Measurements from ENCODE around the gene SLX4IP.

SLX4IP gene

DNA sequence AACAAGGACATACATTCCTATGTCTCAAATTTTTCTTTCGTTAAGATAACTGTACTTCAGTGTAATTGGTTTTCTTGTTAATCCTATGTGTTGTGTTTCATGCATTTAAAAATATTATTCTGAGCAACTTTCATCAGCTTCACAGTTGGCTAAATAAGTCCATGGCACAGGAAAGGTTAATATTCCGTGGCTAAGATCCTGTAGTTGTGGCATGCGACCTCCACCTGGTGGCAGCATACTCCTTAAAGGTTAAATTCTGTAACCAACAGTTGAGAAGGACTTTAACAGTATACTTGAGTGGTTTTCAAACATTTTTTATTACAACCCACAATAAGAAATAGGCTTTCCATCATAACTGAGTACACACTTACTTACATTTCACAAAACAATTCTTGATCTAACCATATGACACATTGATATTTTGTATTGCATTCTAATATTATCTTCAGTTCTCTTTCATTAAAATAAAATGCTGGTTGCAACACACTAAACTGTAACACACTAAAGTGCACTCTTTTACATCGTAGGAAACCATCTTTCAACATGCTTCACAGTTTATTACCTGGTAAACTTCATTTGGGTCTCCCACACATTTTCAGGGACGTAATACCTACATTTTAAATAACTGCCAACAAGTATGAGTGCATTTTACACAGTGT lies 118.3 kb downstream of the SLX4IP start:
- DNase-seq, result peak; percentile 73

GRCh38 chr20:10554285-10554684 lies 119.2 kb downstream of the SLX4IP start:
- DNase-seq, result no peak

- DNase-seq, result no peak
Measured at GRCh38 chr20:10555393-10555792, 120.3 kb downstream of the SLX4IP start.

DNA sequence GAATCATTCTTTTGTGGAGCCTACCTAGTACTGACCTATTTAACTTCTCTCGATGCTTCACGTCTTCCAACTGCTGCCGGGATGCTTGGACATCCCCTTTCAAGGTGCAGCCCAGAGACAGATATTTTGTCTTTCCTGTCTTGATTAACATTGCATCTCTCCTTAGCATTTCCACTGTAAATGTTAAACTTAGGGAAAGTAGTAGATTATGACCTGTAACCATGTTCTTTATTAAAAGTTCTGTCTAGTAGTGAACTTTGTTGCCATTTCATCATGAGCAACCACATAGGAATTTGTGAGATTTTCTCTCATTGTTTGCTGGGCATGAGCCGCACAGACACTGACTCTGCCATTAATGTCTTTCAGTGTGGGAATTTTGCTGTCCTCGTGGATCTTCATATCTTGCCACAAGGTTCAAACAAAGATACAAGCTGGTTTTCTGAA lies 120.8 kb downstream of the SLX4IP start:
- no peak for DNase-seq

DNA sequence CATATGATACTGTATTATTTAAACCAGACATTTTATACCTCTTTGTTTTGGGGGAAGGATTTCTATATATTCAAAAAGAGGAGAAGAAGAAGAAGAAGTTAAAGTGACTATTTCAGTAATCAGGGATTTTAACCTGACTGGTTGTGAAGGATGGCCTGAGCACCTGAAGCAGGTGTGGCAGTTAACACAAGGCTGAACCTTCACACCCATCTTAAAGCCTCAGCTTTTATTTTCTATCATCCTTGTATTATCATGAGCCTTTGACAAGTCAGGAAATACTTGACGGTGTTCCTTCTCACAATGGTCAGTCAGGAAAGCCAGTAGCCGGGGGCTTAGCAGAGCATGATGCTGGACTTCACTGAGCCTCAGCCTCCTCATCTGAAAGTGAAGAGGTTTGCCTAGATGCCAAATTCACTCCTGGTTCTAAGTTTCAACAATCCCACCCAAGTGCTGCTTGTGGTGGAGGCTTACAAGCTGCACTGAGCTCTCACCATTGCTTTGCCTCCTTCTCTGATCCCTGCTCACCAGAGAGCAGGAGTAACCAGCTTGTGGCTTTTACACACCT lies 121.5 kb downstream of the SLX4IP start:
- no peak for DNase-seq

DNA sequence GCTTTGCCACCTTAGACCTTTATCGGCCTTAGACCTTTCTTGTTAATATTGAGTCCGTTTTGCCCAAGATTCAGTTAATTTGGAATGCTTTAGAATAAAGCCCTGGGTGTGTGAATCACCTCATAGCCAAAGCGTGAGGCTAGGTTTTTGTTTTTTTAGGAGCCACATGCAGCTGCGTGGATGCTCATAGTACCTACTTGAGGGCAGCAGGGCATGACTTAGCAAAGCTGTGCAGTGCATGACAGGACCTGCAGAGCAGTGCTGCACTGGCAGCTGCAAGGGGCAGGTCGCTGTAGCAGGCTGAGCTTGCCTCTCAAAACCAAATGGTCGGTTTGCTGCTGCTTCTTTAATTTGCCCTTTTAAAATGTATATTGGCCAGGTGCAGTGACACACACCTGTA lies 122.6 kb downstream of the SLX4IP start:
- DNase-seq, result no peak

DNA sequence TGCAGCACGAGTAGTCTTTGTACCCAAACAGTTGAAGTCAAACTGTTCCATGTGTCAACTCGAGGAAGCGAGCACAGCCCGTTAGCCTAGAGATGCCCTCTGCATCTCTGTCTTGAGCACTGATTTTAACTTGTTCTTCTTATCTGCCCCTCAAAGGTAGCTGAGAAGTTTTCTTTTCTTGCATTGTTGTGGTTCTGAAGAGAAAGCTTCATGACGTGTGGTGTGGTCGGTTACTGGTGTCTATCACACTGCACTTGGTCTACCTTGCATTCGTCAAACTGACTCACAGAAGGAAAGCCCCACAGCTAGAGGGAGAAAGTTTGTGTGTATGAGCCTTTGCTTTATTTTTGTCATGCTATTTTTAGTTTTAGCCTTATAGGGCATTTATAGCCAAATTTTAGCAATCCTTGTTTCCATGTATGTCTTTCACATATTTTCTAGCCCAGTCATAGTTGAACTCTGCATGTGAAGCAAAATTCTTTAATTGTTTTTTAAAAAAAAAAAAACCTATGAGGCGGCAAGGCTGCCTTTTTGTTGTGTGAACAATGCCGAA lies 123.6 kb downstream of the SLX4IP start:
- DNase-seq, result no peak

- DNase-seq, result no peak
Measured at GRCh38 chr20:10559266-10559665, 124.2 kb downstream of the SLX4IP start.

DNA sequence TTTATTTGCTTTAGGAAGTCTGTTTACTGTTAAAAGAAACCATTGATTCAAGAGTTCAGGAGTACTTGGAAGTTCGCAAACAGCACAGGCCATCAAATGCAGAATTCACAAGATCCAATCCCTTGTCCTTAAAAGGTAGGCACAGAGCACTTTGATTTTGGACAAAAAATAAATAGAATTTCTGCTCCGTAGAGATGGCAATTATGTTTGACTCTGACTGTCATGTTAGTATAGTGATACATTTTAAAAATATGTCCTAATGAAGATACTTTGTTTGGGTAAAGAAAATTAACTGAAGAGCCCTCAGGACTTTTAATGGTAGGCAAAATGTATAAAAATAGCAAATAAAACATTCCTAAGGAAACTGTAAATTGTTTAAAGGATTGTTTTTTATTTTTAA lies 125.6 kb downstream of the SLX4IP start:
- DNase-seq, result no peak

DNA sequence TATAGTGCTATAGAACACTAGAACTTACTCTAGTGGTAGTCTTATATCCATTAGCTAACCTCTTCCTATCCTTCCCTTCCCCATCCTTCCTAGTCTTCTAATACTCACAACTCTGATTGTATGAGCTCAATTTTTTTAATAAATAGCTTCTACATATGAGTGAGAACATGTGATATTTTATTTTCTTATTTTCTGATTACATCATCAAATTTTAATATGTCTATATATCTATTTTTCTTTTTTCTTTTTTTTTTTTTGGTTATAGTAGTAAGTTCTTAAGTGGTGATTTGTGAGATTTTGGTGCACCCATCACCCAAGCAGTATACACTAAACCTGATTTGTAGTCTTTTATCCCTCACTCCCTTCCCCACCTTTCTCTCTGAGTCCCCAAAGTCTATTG lies 126.2 kb downstream of the SLX4IP start:
- DNase-seq, result no peak

DNA sequence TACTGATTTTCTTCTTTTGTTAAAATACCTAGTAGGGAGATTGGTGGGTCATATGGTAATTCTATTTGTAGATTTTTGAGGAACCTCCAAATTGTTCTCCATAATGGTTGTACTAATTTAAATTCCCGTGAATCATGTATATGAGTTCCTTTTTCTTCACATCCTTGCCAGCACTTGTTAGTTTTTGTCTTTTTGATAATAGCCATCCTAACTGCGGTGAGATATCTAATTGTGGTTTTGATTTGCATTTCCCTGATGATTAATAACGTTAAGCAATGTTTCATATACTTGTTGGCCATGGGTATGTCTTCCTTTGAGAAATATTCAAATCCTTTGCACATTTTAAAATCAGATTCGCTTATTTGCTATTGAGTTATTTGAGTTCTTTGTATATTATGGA lies 127.8 kb downstream of the SLX4IP start:
- no peak for DNase-seq

- DNase-seq, result no peak
Measured at GRCh38 chr20:10563935-10564492, 128.9 kb downstream of the SLX4IP start.

DNA sequence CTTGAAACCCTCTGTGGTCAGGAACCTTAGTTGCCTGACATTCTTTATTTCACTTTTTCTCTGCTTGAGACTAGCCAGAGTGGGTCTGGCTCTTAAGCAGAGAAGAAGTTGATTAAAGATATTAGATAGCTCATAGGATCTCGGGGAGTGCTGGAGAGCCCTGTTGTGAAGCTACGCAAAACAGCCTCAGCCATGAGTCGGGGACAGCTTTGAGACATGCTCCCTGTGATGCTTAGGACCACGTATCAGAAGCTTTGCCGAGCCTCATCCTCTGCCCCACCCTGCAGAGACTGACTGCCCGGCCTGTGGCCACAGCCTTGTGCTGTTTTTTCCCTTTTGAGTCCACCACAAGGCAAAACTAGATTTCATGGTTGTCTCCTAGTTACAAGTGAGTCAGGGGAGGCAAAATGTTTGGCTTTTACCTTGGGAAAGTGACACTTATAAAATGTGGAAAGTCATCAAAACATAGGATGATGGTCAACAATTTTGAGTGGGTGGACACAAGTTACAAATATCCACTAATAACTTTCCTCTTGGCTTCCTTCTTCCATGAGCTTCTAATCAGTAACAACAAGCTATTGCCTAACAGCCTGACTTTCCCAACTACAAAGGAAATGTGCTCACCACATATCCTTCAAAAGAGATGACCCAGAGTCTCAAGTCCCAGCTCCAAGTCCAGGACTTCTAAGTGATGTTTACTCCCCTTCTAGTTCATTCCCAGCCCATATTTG lies 130.3 kb downstream of the SLX4IP start:
- DNase-seq, result no peak

DNA sequence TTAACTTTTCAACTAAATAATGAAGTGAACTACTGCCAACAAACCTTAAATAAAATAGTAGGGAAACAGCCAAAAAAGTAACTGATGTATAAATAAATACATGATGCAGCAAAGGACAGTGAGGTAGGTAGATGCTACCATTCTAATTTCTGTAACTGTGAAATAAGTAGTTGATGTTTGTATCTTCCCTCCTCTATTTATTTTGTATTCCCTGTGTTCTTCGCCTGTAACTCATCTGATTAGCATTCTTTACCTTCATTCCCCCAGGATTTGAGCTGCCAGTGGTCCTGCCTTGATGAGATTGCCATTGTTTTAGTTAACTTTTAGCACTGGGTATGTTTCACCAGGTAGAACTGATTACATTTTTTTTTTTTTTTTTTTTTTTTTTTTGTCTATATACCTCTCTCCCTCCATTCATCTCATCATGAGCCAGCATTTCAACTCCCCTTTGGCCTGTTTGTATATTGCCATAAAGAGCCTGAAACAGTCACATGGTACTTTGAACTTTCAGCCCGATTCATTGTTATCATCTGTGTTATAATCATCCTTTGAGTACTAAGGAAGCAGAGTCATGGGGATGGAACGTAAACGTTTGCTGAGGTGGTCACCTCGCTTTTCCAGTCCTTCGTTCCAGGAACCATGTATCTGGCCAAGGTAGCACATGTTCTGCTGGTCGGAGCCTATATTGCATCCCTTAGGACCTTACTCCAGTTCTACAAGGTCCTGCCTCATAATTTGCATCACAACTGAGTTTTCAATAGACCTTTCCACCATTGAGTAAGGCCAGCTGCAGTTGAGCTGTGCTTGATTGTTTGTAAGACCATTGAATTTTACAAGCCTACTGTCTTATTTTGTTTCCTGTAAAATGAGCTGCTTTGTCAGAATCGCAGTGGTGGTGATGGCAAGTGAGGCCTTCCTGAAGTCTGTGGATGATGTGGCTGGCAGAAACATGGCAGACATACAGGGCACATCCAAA lies 131.1 kb downstream of the SLX4IP start:
- DNase-seq, result no peak

DNA sequence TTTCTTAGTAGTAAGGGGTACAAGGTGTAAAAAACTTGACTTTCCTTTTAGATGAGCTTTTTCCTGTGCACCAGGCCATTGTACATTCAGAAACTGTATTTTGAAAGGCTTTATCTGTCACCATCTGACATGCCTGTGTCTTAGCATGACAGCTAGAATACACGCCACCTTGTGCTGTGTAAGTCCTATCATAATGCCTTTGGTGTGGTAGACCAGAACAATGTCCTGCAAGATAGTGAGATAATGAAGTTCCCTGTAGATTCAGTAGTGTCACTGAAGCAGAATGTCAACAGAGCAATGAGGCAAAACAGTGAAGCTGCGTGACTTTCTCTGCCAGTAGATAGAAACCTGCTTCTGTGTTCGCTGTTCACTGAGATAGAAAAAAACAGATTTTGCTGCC lies 132.9 kb downstream of the SLX4IP start:
- no peak for DNase-seq

DNA sequence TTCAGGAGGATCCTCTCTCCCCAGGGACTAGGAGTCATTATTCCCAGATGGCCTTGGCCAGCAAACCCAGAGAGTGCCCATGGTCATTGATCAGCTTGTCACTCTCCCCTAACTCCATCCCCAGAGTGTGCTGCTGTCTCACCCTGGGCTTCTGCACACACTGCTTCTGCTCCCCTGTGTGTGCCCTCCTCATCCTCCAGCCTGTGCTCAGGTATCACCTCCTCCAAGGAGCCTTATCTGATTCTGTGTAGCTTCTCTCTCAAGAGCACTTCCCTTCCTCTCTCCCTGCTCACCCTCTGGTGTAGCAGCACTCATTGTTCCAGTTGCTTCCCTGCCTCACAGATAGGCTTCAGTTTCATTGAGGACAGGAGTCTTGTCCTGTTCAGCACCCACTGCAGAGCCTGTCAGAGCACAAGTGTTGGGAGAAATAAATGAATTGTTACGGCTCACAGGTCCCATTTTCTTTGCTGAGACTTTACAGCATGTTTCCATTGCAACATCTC lies 136.3 kb downstream of the SLX4IP start:
- DNase-seq, result no peak

DNA sequence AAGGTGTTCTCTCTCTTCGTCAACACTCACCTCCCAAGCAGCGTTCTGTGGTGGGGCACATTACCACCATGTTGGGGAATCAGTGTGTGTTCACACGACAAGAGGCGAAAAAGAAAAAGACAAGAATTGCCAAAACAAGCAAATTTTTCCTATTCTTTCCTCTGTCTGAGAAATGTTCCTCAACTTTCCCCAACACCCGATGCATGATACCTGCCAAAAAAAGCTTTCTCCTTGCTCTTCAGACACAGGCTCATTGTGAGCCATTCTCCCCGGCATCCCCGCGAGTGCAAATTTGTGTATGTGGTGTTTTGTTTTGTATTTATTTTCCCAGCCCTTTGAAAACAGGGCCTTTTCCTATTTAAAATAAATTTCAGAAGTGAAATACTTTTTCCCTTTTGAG lies 137.7 kb downstream of the SLX4IP start:
- DNase-seq, result no peak

DNA sequence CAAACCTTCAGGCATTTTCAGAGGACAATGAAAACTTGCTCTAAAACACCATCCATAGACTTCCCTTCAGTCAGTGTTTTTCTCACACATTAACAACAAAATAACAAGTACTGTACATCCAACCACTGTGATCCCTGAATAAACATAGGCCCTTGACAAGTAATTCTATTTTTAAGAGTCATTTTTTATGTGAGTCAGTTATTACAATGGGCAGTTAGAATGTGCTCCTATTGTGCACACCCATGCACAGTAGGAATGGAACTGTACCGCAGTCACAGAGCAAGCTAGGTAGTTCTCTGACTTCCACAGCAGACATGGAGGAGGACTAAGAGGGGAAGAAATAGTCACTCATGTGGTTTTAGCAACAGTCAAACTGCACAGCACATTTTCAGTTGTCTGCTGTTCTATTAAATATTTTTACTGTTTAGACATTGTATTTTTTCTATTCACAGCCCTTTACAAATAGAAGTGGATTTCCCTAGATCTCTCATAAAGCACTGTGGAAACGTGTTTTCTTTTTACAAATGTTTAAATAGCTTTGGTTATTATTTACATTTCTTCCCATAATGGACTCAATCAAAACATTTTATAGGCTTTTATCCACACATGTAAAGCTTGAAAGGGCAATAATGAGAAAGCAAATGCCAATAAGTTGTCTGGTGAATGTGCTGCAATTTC lies 138.3 kb downstream of the SLX4IP start:
- DNase-seq, result no peak

DNA sequence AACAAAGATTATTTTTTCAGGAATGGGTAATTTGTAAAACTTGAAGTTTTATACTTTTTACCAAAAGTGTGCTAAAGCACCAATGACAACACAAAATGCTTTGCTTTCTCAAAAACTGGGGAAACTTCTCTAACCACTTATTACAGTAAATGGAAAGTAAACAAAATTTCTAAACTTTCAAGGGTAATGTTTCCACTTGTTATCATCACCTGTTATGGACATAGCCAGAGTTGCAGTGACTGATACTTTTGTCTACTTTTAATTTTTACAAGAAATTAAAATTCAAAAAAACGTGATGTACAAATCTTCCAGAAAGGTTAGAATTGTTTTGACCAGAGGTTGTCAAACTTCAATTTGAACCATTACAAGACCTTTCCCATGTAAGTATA lies 138.8 kb downstream of the SLX4IP start:
- DNase-seq, result no peak

GRCh38 chr20:10576411-10577090 lies 141.4 kb downstream of the SLX4IP start:
- no peak for DNase-seq

GRCh38 chr20:10577648-10578047 lies 142.5 kb downstream of the SLX4IP start:
- no peak for DNase-seq
